Tibial nerve (tissue), 4 donors: ENCODE measurements around the gene CTSF.

Experiments used
- EP300 ChIP-seq, 2 donors: sonication (generic); formaldehyde crosslinking; IDR thresholded peaks; one replicate each; pipeline ENCODE4 v1.6.1; 2017; ENCODE audit warnings: antibody characterized with exemption in 2 of 2, mild to moderate bottlenecking in 1 of 2
- POLR2A ChIP-seq, 2 donors: fragments of 450-650 bp; IDR thresholded peaks; one replicate each; pipeline ENCODE4 v1.6.1; 2017; ENCODE audit warnings: antibody characterized with exemption in 2 of 2, mild to moderate bottlenecking in 2 of 2, moderate library complexity in 2 of 2
- TF ChIP-seq, protein P1 (sequence below), 5 experiments: fragments of 200-600 bp in 3 of 5; fragments of 450-650 bp in 2 of 5; sonication (generic) in 3 of 5; IDR thresholded peaks; one replicate each; pipeline ENCODE4 v1.5.1; 2016 to 2019; ENCODE audit warnings: antibody characterized with exemption in 5 of 5, mild to moderate bottlenecking in 3 of 5, moderate library complexity in 2 of 5

- TF ChIP-seq, protein P1, sequence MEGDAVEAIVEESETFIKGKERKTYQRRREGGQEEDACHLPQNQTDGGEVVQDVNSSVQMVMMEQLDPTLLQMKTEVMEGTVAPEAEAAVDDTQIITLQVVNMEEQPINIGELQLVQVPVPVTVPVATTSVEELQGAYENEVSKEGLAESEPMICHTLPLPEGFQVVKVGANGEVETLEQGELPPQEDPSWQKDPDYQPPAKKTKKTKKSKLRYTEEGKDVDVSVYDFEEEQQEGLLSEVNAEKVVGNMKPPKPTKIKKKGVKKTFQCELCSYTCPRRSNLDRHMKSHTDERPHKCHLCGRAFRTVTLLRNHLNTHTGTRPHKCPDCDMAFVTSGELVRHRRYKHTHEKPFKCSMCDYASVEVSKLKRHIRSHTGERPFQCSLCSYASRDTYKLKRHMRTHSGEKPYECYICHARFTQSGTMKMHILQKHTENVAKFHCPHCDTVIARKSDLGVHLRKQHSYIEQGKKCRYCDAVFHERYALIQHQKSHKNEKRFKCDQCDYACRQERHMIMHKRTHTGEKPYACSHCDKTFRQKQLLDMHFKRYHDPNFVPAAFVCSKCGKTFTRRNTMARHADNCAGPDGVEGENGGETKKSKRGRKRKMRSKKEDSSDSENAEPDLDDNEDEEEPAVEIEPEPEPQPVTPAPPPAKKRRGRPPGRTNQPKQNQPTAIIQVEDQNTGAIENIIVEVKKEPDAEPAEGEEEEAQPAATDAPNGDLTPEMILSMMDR (IDR thresholded peaks at IDR 0.05), result no peak
- TF ChIP-seq EP300 (IDR thresholded peaks at IDR 0.05), result no peak
- no peak for TF ChIP-seq POLR2A (IDR thresholded peaks at IDR 0.05)
Measured at GRCh38 chr11:66569076-66569475, 670 bp upstream of the CTSF start.
